ENCODE data around the gene DBH.
"Not testable (repeated sequence)": the region's sequence is repeated elsewhere in the genome, so short reads cannot be mapped to it uniquely, and the experiment has no call there.

Gene DBH

GRCh38 chr9:133626008-133626407 is 10.2 kb upstream of the DBH start:
- DNase-seq (ENCODE audit: low read depth in 2 of 2): not testable (repeated sequence)

DNA sequence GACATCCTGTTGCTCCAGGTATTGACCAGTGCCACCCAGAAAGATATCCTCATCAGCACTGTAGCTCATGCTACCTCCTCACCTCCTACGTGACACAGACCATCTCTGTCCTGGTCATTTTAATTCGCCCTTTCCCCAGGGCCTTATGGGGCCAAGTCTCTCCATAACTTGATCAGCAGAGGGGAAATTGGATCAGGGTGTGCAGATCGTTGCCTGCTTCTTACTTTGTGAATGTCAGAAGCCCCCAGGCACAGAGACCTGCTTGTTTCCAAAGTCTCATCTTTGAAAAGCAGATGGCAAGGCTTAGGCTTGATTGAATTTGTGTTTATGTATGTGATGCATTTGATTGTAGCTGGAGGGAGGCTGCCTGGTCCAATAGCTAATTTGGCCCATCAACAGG is 8.8 kb upstream of the DBH start:
- no peak for DNase-seq (ENCODE audit: low read depth in 2 of 2)

DNA sequence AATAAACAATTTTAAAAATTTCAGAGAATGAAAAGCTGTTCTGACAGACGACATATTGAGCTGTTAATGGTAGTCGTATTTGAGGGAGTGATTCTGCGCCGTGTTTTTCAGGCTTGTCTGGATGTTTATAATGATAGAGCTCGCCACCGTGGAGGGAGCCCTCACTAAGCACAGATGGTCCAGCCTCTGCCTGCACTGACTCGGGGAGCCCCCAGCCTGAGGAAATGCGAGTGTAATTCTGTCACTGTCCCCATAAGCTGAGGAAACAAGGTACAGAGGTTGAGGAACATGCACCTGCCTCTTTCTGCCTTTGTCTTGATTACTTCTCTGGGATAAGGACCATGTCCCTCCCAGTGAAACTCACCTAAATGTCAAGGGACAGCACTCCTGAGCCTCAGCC is 7.4 kb upstream of the DBH start:
- no peak for DNase-seq (ENCODE audit: low read depth in 2 of 2)

DNA sequence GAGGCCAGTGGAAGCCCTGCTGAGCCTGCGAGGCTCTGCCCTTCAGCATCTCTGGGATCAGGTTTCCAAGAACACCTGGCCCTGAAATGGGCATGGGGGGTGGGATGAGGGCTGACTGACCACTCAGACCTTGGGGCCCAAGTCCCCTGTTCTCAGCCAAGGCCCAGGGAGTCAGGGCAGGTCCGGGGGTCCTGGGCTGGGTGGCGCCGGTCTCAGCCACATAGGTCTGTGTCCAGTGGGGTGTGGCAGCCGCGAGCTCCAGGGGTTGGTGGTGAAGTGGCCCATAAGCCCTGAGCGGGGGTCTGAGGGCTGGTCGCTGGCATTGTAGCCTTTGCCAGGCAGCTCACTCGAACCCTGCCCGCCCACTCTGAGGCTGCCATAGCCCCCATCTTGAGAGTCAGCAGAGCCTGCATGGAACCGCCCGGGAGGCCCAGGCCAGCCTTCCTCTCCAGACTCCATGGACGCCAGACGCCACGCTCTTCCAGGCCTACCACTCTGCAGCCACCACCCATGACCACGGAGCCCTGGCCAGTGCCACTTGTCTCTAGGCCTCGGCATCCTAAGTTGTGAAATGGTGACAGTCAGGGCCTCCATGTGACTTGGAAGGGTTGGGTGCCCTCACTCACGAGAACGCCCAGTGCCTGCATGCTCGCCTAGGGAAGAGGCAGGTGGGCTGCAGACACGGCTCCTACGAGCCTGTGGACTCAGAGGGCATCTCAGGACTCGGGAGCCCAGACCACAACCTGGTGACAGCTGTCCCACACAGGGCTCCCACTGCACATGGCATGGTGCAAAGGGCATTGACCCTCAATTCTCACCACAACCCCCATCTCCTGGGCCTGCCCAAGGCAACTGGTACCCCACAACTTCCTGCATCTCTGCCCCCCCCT is 6.7 kb upstream of the DBH start:
- no peak for DNase-seq (ENCODE audit: low read depth in 2 of 2)

DNA sequence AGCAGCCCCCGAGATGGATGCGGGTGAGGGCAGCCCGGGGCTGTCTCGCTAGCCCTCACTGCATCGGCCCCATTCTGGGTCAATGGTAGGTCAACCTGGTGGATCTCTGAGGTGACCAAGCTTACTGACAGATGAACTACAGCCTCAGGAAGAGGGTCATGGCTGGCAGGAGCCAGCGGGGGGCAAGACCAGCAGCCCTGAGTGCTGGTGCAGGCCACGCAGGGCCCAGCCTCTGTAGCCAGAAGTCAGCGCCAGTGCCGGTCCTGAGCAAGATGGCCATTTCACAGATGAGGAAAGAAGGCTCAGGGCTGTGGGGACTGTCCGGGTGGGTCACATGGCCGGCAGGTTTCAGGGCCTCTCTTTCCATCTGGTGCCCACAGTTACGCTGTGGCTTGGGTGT is 5.1 kb upstream of the DBH start:
- DNase-seq (ENCODE audit: low read depth in 2 of 2): no peak

DNA sequence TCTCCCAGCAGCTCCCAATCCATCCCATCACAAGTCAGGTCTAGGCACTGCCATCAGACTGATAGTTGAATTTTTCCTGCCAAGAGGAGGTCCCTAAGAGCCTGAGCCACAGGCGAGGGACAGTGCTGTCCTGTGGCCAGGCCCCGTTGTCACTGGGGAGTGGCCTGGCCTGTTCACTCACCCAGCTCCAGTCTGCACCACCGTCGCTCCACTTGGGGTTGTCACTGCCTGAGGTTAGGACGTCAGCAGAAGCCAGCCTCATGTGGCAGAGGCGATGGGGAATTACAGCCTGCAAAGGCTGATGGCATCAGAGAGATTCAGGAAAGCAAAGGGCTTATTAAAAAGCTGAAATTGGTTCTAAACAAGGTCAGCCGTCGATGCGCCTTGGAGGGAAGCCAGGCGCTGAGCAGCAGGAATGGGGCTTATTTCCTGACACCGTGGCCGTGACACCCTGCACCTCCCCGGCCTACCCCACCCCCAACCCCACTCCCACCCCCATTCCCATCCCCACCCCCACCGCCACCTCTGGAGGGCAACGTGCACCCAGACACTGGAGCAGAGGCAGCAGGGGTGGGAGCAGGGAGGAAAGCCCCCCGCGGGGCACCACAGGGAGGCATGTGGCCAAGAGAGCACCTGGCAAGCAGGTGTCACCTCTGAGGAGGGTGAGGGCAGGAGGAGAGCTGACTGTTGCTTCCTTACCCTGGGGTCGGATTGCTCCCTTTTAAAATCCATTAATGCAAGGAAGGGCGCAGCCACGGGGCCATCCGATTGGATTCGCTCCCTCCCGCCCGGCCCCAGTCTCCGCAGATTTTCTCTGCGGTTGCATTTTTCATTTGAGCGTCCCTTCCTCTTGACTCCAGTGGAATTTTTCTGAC is 3.1 kb upstream of the DBH start:
- DNase-seq (ENCODE audit: low read depth in 2 of 2): no peak

GRCh38 chr9:133633681-133634080 is 2.5 kb upstream of the DBH start:
- no peak for DNase-seq (ENCODE audit: low read depth in 2 of 2)

DNA sequence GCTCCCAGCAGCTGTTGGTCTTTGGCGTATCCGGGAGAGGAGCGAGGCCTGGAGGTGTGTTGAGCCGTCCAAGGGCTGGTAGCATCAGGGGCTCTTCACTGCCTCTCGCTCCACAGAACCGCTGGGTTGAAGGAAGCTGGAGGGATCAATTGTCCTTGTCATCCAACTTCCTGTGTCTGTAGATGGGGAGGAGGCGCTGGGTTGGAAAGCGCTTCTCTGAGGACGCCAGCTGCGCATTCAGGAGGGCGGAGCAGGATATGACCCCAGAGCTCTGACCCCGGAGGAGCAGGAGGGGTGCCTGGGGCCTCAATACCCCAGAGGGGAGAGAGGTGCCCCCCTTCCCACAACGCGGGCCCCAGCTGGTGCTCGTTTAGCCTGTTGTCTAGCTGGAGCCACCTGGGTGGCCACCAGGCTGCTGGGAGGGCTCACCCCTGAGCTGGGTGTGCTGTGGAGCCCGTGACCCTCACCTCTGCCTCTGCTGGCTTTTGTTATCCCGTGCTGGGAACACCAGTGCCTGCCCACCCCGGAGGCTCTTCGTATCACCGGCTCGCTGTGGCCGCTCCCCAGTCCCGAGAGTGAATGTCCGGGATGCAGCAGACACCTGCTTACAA is 2.0 kb upstream of the DBH start:
- DNase-seq (ENCODE audit: low read depth in 2 of 2): no peak

GRCh38 chr9:133635098-133635497 is 1.1 kb upstream of the DBH start:
- no peak for DNase-seq (ENCODE audit: low read depth in 2 of 2)

DNA sequence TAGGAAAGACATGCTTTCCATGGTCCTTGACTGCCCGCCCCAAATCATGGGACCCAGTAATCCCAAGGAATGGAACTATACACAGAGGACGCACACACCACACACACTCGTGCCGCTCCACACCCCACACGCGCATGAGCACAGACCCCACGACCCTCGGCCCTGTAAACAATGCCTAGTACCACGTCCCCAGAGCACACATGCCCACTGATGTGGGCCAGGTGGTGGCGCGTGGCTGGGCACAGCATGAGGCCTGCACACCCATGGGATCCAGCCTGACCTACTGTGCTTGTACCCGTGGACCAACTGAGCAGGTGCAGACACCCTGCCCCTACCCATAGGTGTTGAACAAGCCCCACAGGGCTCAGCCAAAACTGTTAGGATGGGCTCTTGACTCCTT is 739 bp downstream of the DBH start:
- DNase-seq (ENCODE audit: low read depth in 2 of 2): no peak

GRCh38 chr9:133637451-133638055 is 1.4 kb downstream of the DBH start:
- no peak for DNase-seq (ENCODE audit: low read depth in 2 of 2)

- DNase-seq (ENCODE audit: low read depth in 2 of 2): no peak
These were observed 1.9 kb downstream of the DBH start for GRCh38 chr9:133638076-133638475.

DNA sequence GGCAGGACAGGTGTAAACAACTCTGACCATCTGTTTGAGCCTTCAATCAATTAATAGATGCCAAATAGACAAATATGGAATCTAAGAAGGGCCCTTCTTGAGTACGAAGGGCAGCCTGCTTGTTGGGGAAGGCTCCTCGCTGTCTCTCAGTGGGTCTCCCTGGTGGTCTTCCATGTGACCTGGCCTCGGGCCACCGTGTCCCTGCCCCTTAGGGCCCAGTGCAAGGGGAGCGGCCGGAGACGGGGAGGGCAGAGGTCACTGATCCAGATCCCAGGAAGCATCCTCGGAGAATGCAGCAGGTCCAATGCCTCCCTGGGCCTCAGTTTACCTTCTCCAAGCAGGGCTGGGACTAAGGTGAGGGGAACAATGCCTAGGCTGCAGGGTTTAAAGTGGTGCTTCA is 2.5 kb downstream of the DBH start:
- no peak for DNase-seq (ENCODE audit: low read depth in 2 of 2)

DNA sequence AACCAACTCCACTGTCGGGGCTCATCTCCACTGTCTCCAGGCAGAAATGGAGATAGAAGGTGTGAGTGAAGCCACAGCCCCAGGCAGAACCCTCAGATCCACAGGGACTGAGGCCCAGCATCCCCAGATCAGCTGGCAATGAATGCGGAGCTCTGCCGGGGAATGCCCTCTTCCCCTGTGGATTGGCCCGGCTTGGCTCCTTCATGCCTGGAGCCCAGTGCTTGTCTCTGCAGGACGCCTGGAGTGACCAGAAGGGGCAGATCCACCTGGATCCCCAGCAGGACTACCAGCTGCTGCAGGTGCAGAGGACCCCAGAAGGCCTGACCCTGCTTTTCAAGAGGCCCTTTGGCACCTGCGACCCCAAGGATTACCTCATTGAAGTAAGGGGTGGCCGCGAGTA is 3.5 kb downstream of the DBH start:
- no peak for DNase-seq (ENCODE audit: low read depth in 2 of 2)

GRCh38 chr9:133640160-133640559 is 4.0 kb downstream of the DBH start:
- DNase-seq (ENCODE audit: low read depth in 2 of 2): no peak

- DNase-seq (ENCODE audit: low read depth in 2 of 2): no peak
These were observed 4.6 kb downstream of the DBH start for GRCh38 chr9:133640580-133641395.

- no peak for DNase-seq (ENCODE audit: low read depth in 2 of 2)
These were observed 5.2 kb downstream of the DBH start for GRCh38 chr9:133641396-133641655.

DNA sequence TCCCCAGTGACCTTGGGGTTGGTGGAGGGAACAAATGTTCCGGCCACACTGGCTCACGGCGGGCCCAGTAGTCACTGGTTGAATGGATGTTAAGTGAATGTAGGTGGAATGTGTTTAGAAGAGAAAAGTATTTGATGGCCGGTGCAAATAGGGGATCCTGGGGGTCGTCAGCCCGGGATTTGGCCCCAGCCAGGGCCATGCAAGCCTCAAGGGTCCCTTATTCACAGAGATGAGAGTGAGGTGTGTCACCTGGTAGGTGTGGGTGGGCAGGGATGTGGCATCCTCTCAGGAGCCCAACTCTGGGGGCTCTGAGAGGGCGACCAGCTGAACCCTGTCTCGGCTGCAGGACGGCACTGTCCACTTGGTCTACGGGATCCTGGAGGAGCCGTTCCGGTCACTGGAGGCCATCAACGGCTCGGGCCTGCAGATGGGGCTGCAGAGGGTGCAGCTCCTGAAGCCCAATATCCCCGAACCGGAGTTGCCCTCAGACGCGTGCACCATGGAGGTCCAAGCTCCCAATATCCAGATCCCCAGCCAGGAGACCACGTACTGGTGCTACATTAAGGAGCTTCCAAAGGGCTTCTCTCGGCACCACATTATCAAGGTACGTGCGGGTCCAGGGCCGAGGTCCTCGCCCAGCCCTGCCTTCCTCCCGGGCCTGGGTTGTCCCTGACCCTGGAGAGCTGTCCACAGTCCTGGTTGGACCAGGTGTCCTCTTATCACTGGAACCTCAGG is 5.9 kb downstream of the DBH start:
- DNase-seq (ENCODE audit: low read depth in 2 of 2): no peak

- no peak for DNase-seq (ENCODE audit: low read depth in 2 of 2)
These were observed 6.7 kb downstream of the DBH start for GRCh38 chr9:133642708-133643361.

- no peak for DNase-seq (ENCODE audit: low read depth in 2 of 2)
These were observed 7.2 kb downstream of the DBH start for GRCh38 chr9:133643362-133643755.

Measured in activated CD4-positive, alpha-beta T cell treated with anti-CD3 and anti-CD28 coated beads for 24 hours (primary cell).